IMR-90 (cell line): Measurements from ENCODE around the gene BMP5. TPM values are rescaled to one million over a fixed set of nuclear protein-coding genes. Genes with fewer than 3 reads are reported as not detected.

Experiments used
- ATAC-seq: fragments of 200-7000 bp; cut with Tn5 transposase; 2 replicates; pipeline ENCODE4 v1.9.1; 2020; ENCODE audit warnings: low read depth, mild to moderate bottlenecking, moderate library complexity
- BruUV-seq: library from RNA; stranded (reverse); fragments of 400-500 nt; replicated peaks from 2 replicates; lab custom pipeline; 2021; lab: Mats Ljungman, UMichigan
- CTCF ChIA-PET: fragments of 300-600 bp; formaldehyde crosslinking; extraction: SDS; loops from one replicate; lab custom pipeline; 2021; ENCODE audit warnings: antibody characterized with exemption; lab: Yijun Ruan, JAX
- POLR2A ChIA-PET: fragments of 300-600 bp; sonication (Branson Sonifier 250); formaldehyde crosslinking; loops from one replicate; lab custom pipeline; 2022; ENCODE audit warnings: antibody characterized with exemption; ENCODE audit not compliant: unreplicated experiment; lab: Charles Lee
- DNase-seq: peaks from one replicate; pipeline ENCODE4 v3.0.0; 2013
- H2AFZ ChIP-seq: replicated peaks from 2 replicates; pipeline ENCODE3; 2013; ENCODE audit warnings: low read length, mild to moderate bottlenecking; ENCODE audit not compliant: poor library complexity
- H2AK5ac ChIP-seq: 2 replicates; pipeline ENCODE4 v1.6.1; 2013; ENCODE audit warnings: low read depth, low read length, inconsistent platforms
- H2AK9ac ChIP-seq: replicated peaks from 2 replicates; pipeline ENCODE3; 2013; ENCODE audit warnings: mild to moderate bottlenecking, low read depth, low read length, moderate library complexity; ENCODE audit not compliant: poor library complexity
- H2BK120ac ChIP-seq: 2 replicates; pipeline ENCODE4 v1.6.1; 2013; ENCODE audit warnings: low read depth, low read length, inconsistent platforms
- H2BK15ac ChIP-seq: 3 replicates; pipeline ENCODE4 v1.6.1; 2013; ENCODE audit warnings: low read depth, low read length, inconsistent platforms
- H2BK20ac ChIP-seq: 2 replicates; pipeline ENCODE4 v1.6.1; 2013; ENCODE audit warnings: low read depth, mild to moderate bottlenecking, inconsistent platforms, low read length, moderate library complexity
- H2BK5ac ChIP-seq: 2 replicates; pipeline ENCODE4 v1.6.1; 2013; ENCODE audit warnings: mild to moderate bottlenecking, low read depth, low read length, inconsistent platforms; ENCODE audit not compliant: poor library complexity, severe bottlenecking
- H3K14ac ChIP-seq: replicated peaks from 2 replicates; pipeline ENCODE4 v1.6.1; 2013; ENCODE audit warnings: low read depth, low read length, inconsistent platforms
- H3K18ac ChIP-seq: 2 replicates; pipeline ENCODE4 v1.6.1; 2013; ENCODE audit warnings: low read depth, low read length, control low read depth
- H3K23ac ChIP-seq: 2 replicates; pipeline ENCODE4 v1.6.1; 2013; ENCODE audit warnings: low read depth, low read length, inconsistent platforms
- H3K27ac ChIP-seq: 2 replicates; pipeline ENCODE4 v1.5.1; 2013; ENCODE audit warnings: mild to moderate bottlenecking, control low read depth, low read length; ENCODE audit not compliant: insufficient read depth
- H3K27me3 ChIP-seq: 2 replicates; pipeline ENCODE4 v1.6.1; 2013; ENCODE audit warnings: low read length; ENCODE audit not compliant: control insufficient read depth, insufficient read depth
- H3K36me3 ChIP-seq: 2 replicates; pipeline ENCODE4 v1.6.1; 2013; ENCODE audit warnings: low read length, mixed read lengths; ENCODE audit not compliant: control insufficient read depth, insufficient read depth
- H3K4ac ChIP-seq: 2 replicates; pipeline ENCODE4 v1.6.1; 2013; ENCODE audit warnings: low read depth, low read length, inconsistent platforms
- H3K4me1 ChIP-seq: 2 replicates; pipeline ENCODE4 v1.6.1; 2013; ENCODE audit warnings: low read length, mixed read lengths; ENCODE audit not compliant: control insufficient read depth, insufficient read depth
- H3K4me2 ChIP-seq: 2 replicates; pipeline ENCODE4 v1.6.1; 2013; ENCODE audit warnings: low read depth, mild to moderate bottlenecking, control low read depth, low read length, moderate library complexity
- H3K4me3 ChIP-seq: 2 replicates; pipeline ENCODE4 v1.5.1; 2013; ENCODE audit warnings: low read depth, mild to moderate bottlenecking, control low read depth, low read length, moderate library complexity; ENCODE audit not compliant: insufficient read depth
- H3K56ac ChIP-seq: 2 replicates; pipeline ENCODE4 v1.6.1; 2013; ENCODE audit warnings: low read length, inconsistent platforms; ENCODE audit not compliant: insufficient read depth; ENCODE audit errors: extremely low read depth
- H3K79me1 ChIP-seq, 2 experiments: 2 replicates each; pipeline ENCODE4 v1.6.1; 2013; ENCODE audit warnings: low read length in 2 of 2, inconsistent platforms in 1 of 2, low read depth in 1 of 2
- H3K9ac ChIP-seq: 2 replicates; pipeline ENCODE4 v1.6.1; 2013; ENCODE audit warnings: low read depth, low read length, control low read depth
- H3K9me1 ChIP-seq: 2 replicates; pipeline ENCODE4 v1.6.1; 2013; ENCODE audit warnings: low read length, inconsistent platforms; ENCODE audit not compliant: insufficient read depth
- H3K9me3 ChIP-seq: 2 replicates; pipeline ENCODE4 v1.6.1; 2013; ENCODE audit warnings: low read length; ENCODE audit not compliant: control insufficient read depth, insufficient read depth
- H4K20me1 ChIP-seq: 2 replicates; pipeline ENCODE4 v1.6.1; 2013; ENCODE audit warnings: low read length, inconsistent platforms; ENCODE audit not compliant: insufficient read depth
- H4K5ac ChIP-seq: 2 replicates; pipeline ENCODE4 v1.6.1; 2013; ENCODE audit warnings: mild to moderate bottlenecking, low read depth, low read length, control low read depth
- H4K8ac ChIP-seq, 2 experiments: 2 replicates each; pipeline ENCODE4 v1.6.1; 2013; ENCODE audit warnings: low read depth in 2 of 2, low read length in 2 of 2, control low read depth in 1 of 2, inconsistent platforms in 1 of 2
- H4K91ac ChIP-seq: 2 replicates; pipeline ENCODE4 v1.6.1; 2013; ENCODE audit warnings: low read depth, low read length, inconsistent platforms; ENCODE audit not compliant: insufficient read depth
- BHLHE40 ChIP-seq: fragments of 150-350 bp; IDR thresholded peaks from 2 replicates; pipeline ENCODE4 v1.6.1; 2016; ENCODE audit warnings: mild to moderate bottlenecking, low read depth, low read length
- CEBPB ChIP-seq: IDR thresholded peaks from 2 replicates; pipeline ENCODE4 v1.6.1; 2012; ENCODE audit warnings: low read depth, low read length, improper control_type of control experiment
- CTCF ChIP-seq: conservative IDR thresholded peaks from 2 replicates; pipeline ENCODE4 v1.5.1; 2012; ENCODE audit warnings: mild to moderate bottlenecking, low read depth, low read length, improper control_type of control experiment
- ELK1 ChIP-seq: fragments of 150-350 bp; IDR thresholded peaks from 2 replicates; pipeline ENCODE4 v1.6.1; 2016; ENCODE audit warnings: low read depth, mild to moderate bottlenecking, low read length, moderate library complexity, borderline replicate concordance
- FOS ChIP-seq: fragments of 150-350 bp; IDR thresholded peaks from 2 replicates; pipeline ENCODE4 v1.6.1; 2016; ENCODE audit warnings: low read depth, low read length
- MAFK ChIP-seq: IDR thresholded peaks from 2 replicates; pipeline ENCODE4 v1.6.1; 2012; ENCODE audit warnings: low read depth, low read length, improper control_type of control experiment
- MAZ ChIP-seq: IDR thresholded peaks from 2 replicates; pipeline ENCODE4 v1.6.1; 2012; ENCODE audit warnings: low read depth, mild to moderate bottlenecking, low read length, improper control_type of control experiment, moderate library complexity, borderline replicate concordance
- MXI1 ChIP-seq: IDR thresholded peaks from 2 replicates; pipeline ENCODE4 v1.6.1; 2012; ENCODE audit warnings: low read depth, mild to moderate bottlenecking, low read length, moderate library complexity, borderline replicate concordance
- NFE2L2 ChIP-seq: fragments of 150-350 bp; IDR thresholded peaks from 2 replicates; pipeline ENCODE4 v1.6.1; 2016; ENCODE audit warnings: low read depth, mild to moderate bottlenecking, low read length
- POLR2A ChIP-seq: IDR thresholded peaks from 2 replicates; pipeline ENCODE4 v1.6.1; 2012; ENCODE audit warnings: mild to moderate bottlenecking, low read depth, low read length
- RAD21 ChIP-seq: IDR thresholded peaks from 2 replicates; pipeline ENCODE4 v1.6.1; 2012; ENCODE audit warnings: low read length, improper control_type of control experiment
- RFX5 ChIP-seq: IDR thresholded peaks from 2 replicates; pipeline ENCODE4 v1.8.0; 2012; ENCODE audit warnings: low read depth, mild to moderate bottlenecking, low read length, moderate library complexity
- SMC3 ChIP-seq: fragments of 150-350 bp; IDR thresholded peaks from 2 replicates; pipeline ENCODE4 v1.6.1; 2016; ENCODE audit warnings: low read depth, mild to moderate bottlenecking, antibody characterized with exemption, low read length, moderate library complexity
- USF2 ChIP-seq: fragments of 150-350 bp; IDR thresholded peaks from 2 replicates; pipeline ENCODE4 v1.6.1; 2017; ENCODE audit warnings: mild to moderate bottlenecking, antibody characterized with exemption, low read length, low read depth
- WGBS, 2 experiments: methylation state at CpG; one replicate each; pipeline versions ENCODE4 v1.1.5 to v1.1.7; 2013; ENCODE audit warnings: missing lambda C conversion rate in 2 of 2; ENCODE audit not compliant: insufficient read length in 1 of 2; ENCODE audit errors: extremely low coverage in 2 of 2; 5-methylcytosine and 5-hydroxymethylcytosine counted together
- dilution Hi-C: fragments of 300-500 bp; cut with HindIII; formaldehyde crosslinking; loops from one replicate; pipeline ENCODE4 v1.14.3; 2018; ENCODE audit warnings: low sequenced_read_pairs; ENCODE audit not compliant: unreplicated experiment
- in situ Hi-C: fragments of 300-500 bp; cut with MboI; formaldehyde crosslinking; loops from 3 replicates; pipeline ENCODE4 v1.14.3; 2019; ENCODE audit warnings: low sequenced_read_pairs, inconsistent platforms, mixed read lengths
- intact Hi-C: fragments of 100-400 bp; cut with micrococcal nuclease; formaldehyde crosslinking; loops from 2 replicates; pipeline ENCODE4 v1.10.0; 2022
- polyA plus RNA-seq, 3 experiments: library from polyadenylated mRNA; depleted of rRNA; stranded (reverse); fragments of >200 nt; gene quantifications; 2 replicates each; pipeline ENCODE4 v1.2.3, GENCODE V29; 2012; ENCODE audit warnings: low replicate concordance in 1 of 3
- total RNA-seq: library from RNA; depleted of rRNA; stranded (reverse); fragments of >200 nt; gene quantifications from 2 replicates; pipeline ENCODE4 v1.2.3, GENCODE V29; 2012

Gene BMP5
- total and polyA plus RNA-seq, 2 of the 4 experiments (the other 2 are of a cell fraction) = under 0.01 to 0.02 TPM

- H3K9me3 ChIP-seq = peaks cover 3% of the 10 kb centered on the region; the same call in 1 of the 2 replicates
- H2BK15ac ChIP-seq = peak overlapping the region; percentile 78; the same call in 1 of the 3 replicates
- ATAC-seq = no peak; the same call in 1 of the 2 replicates
- H3K56ac ChIP-seq = no peak overlapping the region; the same call in 1 of the 2 replicates
- H3K4me2 ChIP-seq = peak overlapping the region; percentile 7; the same call in 1 of the 2 replicates
- TF ChIP-seq POLR2A (no peak), CEBPB (no peak), MAZ (no peak), BHLHE40 (no peak), USF2 (no peak), RAD21 (no peak), ELK1 (no peak), MXI1 (no peak), CTCF (no peak), MAFK (no peak), FOS (no peak), NFE2L2 (no peak), SMC3 (no peak), RFX5 (no peak)
- in situ Hi-C loops (no loop called here), dilution Hi-C loops (no loop called here), intact Hi-C loops (no loop called here)
- BruUV-seq = no TSS peak
- no peaks in the 10 kb centered on the region for H3K9me1 ChIP-seq
- peak overlapping the region; percentile 23 to 33; a peak in 1 of 4 replicates for H4K8ac ChIP-seq
- no peak overlapping the region for H3K9ac ChIP-seq
- H3K4ac ChIP-seq = no peak overlapping the region
- no peak overlapping the region for H3K23ac ChIP-seq
- H2BK5ac ChIP-seq = peak overlapping the region; percentile 34
- H2BK120ac ChIP-seq = peak overlapping the region; percentile 48
- H3K27ac ChIP-seq = peak overlapping the region; percentile 11; the same call in 1 of the 2 replicates
- no peak overlapping the region for H3K4me3 ChIP-seq
- H4K91ac ChIP-seq = peak overlapping the region; percentile 26; the same call in 1 of the 2 replicates
- ChIA-PET POLR2A (interaction anchor here (0.5 kb wide), 1 partner anchor 63 kb away, joined by 3 read pairs; no protein-coding TSS in a partner anchor), CTCF (interaction anchor here (0.5 kb wide), 1 partner anchor 179 kb away, joined by 3 read pairs; no protein-coding TSS in a partner anchor)
- no peaks in the 10 kb centered on the region for H3K27me3 ChIP-seq
- no peaks in the 10 kb centered on the region for H4K20me1 ChIP-seq
- no peak overlapping the region for H2AFZ ChIP-seq
- no CpG with 5 or more reads among the region's 1 CpG for WGBS, 2 experiments
- no peaks in the 10 kb centered on the region; the same call in 1 of the 2 replicates for H3K4me1 ChIP-seq
- peak overlapping the region; percentile 11; the same call in 1 of the 2 replicates for H4K5ac ChIP-seq
- H2BK20ac ChIP-seq = peak overlapping the region; percentile 22
- DNase-seq = no peak
- no peak overlapping the region for H2AK5ac ChIP-seq
- no peaks in the 10 kb centered on the region for H3K36me3 ChIP-seq
- peak overlapping the region; percentile 83; the same call in 1 of the 2 replicates for H3K18ac ChIP-seq
- H3K79me1 ChIP-seq = no peaks in the 10 kb centered on the region
- H2AK9ac ChIP-seq = no peak overlapping the region
- 0 out of 2 replicates have a peak overlapping the region, but pooled peaks have one; percentile 59 for H3K14ac ChIP-seq
Measured at GRCh38 chr6:55708711-55709110, 166.7 kb downstream of the BMP5 start.
